HCT116 (cell line): ENCODE results near the gene TMEM52B. TPM values are rescaled to one million over a fixed set of nuclear protein-coding genes. Genes with fewer than 3 reads are reported as not detected.

ENCODE experiments used
- ATAC-seq: fragments of 200-7000 bp; cut with Tn5 transposase; 2 replicates; pipeline ENCODE4 v1.9.1; 2020; ENCODE audit warnings: mild to moderate bottlenecking, moderate library complexity
- BruUV-seq: library from RNA; stranded (reverse); fragments of 400-500 nt; replicated peaks from 2 replicates; lab custom pipeline; 2021; lab: Mats Ljungman, UMichigan
- CTCF ChIA-PET: fragments of 300-600 bp; sonication (Branson Sonifier 250); formaldehyde crosslinking; loops from one replicate; lab custom pipeline; 2021; ENCODE audit warnings: antibody characterized with exemption; lab: Charles Lee
- POLR2A ChIA-PET: fragments of 300-600, 350-600 bp; sonication (Branson Sonifier 250); formaldehyde crosslinking; loops from one replicate; lab custom pipeline; 2021; ENCODE audit warnings: antibody characterized with exemption; lab: Charles Lee
- RAD21 ChIA-PET, 2 experiments: fragments of 300-600 bp; sonication (Branson Sonifier 250); formaldehyde crosslinking; loops; one replicate each; lab custom pipeline; 2023; ENCODE audit warnings: low total read pairs in 2 of 2; ENCODE audit not compliant: uncharacterized antibody in 2 of 2, unreplicated experiment in 2 of 2, low non-redundant PET in 1 of 2; lab: Charles Lee
- DNase-seq: peaks from one replicate; pipeline ENCODE4 v3.0.0-alpha.2; 2010; ENCODE audit warnings: low read depth, low spot score
- H2AFZ ChIP-seq: fragments of 200-600 bp; shearing (Covaris generic), sonication (generic); 2 replicates; pipeline ENCODE4 v1.6.1; 2017; ENCODE audit warnings: low read depth, mixed run types, mixed read lengths, antibody characterized with exemption, low read length; ENCODE audit not compliant: poor library complexity, severe bottlenecking
- H3K27ac ChIP-seq: 2 replicates; pipeline ENCODE4 v1.5.1; 2012; ENCODE audit warnings: low read depth, low read length
- H3K27me3 ChIP-seq: fragments of 200-600 bp; sonication (generic); 2 replicates; pipeline ENCODE4 v1.6.1; 2016; ENCODE audit warnings: mixed run types, low read length, mixed read lengths; ENCODE audit not compliant: insufficient read depth
- H3K36me3 ChIP-seq, 2 experiments: fragments of 200-500 bp in 1 of 2; fragments of 200-600 bp in 1 of 2; sonication (Bioruptor generic) in 1 of 2; sonication (generic) in 1 of 2; 2 replicates each; pipeline versions ENCODE4 v1.5.1 to v1.6.1; 2014 to 2016; ENCODE audit warnings: low read length in 2 of 2, inconsistent platforms in 1 of 2, mixed read lengths in 1 of 2, mixed run types in 1 of 2; ENCODE audit not compliant: insufficient read depth in 2 of 2, control insufficient read depth in 1 of 2
- H3K4me1 ChIP-seq, 2 experiments: fragments of 200-600 bp in 1 of 2; sonication (generic) in 1 of 2; 2 replicates each; pipeline versions ENCODE4 v1.5.1 to v1.6.1; 2012 to 2017; ENCODE audit warnings: low read length in 2 of 2, inconsistent platforms in 1 of 2, mild to moderate bottlenecking in 1 of 2, mixed read lengths in 1 of 2, mixed run types in 1 of 2, moderate library complexity in 1 of 2; ENCODE audit not compliant: insufficient read depth in 2 of 2, control insufficient read depth in 1 of 2
- H3K4me2 ChIP-seq: fragments of 200-600 bp; sonication (generic); 2 replicates; pipeline ENCODE4 v1.6.1; 2017; ENCODE audit warnings: mixed run types, low read length, mixed read lengths
- H3K4me3 ChIP-seq, 2 experiments: fragments of 200-600 bp in 1 of 2; sonication (generic) in 1 of 2; replicated peaks in 1 of 2; 2 replicates each; pipeline ENCODE4 v1.5.1; 2011 to 2016; ENCODE audit warnings: low read length in 2 of 2, control low read depth in 1 of 2, low read depth in 1 of 2, mild to moderate bottlenecking in 1 of 2, mixed read lengths in 1 of 2, mixed run types in 1 of 2
- H3K79me2 ChIP-seq: fragments of 200-600 bp; sonication (generic); 2 replicates; pipeline ENCODE4 v1.6.1; 2017; ENCODE audit warnings: mild to moderate bottlenecking, mixed run types, low read length, moderate library complexity, mixed read lengths; ENCODE audit not compliant: insufficient read depth
- H3K9ac ChIP-seq: fragments of 200-600 bp; sonication (generic); 2 replicates; pipeline ENCODE4 v1.6.1; 2016; ENCODE audit warnings: low read length, mixed read lengths
- H3K9me2 ChIP-seq: fragments of 200-600 bp; sonication (generic), shearing (Covaris generic); 2 replicates; pipeline ENCODE4 v1.6.1; 2017; ENCODE audit warnings: mixed run types, mild to moderate bottlenecking, moderate library complexity; ENCODE audit not compliant: insufficient read depth
- H3K9me3 ChIP-seq, 2 experiments: fragments of 200-500 bp in 1 of 2; fragments of 200-600 bp in 1 of 2; sonication (Bioruptor generic) in 1 of 2; sonication (generic) in 1 of 2; 2 replicates each; pipeline ENCODE4 v1.6.1; 2014 to 2017; ENCODE audit warnings: low read length in 2 of 2, mixed read lengths in 2 of 2, inconsistent platforms in 1 of 2, low read depth in 1 of 2, mild to moderate bottlenecking in 1 of 2, mixed run types in 1 of 2, moderate library complexity in 1 of 2; ENCODE audit not compliant: control insufficient read depth in 1 of 2, insufficient read depth in 1 of 2
- H4K20me1 ChIP-seq: fragments of 200-600 bp; sonication (generic), shearing (Covaris generic); 2 replicates; pipeline ENCODE4 v1.6.1; 2017; ENCODE audit warnings: mixed run types, mild to moderate bottlenecking, moderate library complexity; ENCODE audit not compliant: insufficient read depth
- CBX3 ChIP-seq: IDR thresholded peaks from 2 replicates; pipeline ENCODE4 v1.6.1; 2012; ENCODE audit warnings: low read depth
- CEBPB ChIP-seq: IDR thresholded peaks from 2 replicates; pipeline ENCODE4 v1.6.1; 2012; ENCODE audit warnings: low read depth
- EGR1 ChIP-seq: IDR thresholded peaks from 2 replicates; pipeline ENCODE4 v1.6.1; 2012; ENCODE audit warnings: low read depth
- ELF1 ChIP-seq: IDR thresholded peaks from 2 replicates; pipeline ENCODE4 v1.6.1; 2012; ENCODE audit warnings: low read depth, borderline replicate concordance
- EZH2phosphoT487 ChIP-seq: fragments of 200-600 bp; IDR thresholded peaks from 2 replicates; pipeline ENCODE4 v1.6.1; 2018; ENCODE audit warnings: antibody characterized with exemption, borderline replicate concordance
- FOSL1 ChIP-seq: IDR thresholded peaks from 2 replicates; pipeline ENCODE4 v1.6.1; 2012; ENCODE audit warnings: low read depth
- JUND ChIP-seq: IDR thresholded peaks from 2 replicates; pipeline ENCODE4 v1.6.1; 2012
- POLR2A ChIP-seq: IDR thresholded peaks from 2 replicates; pipeline ENCODE4 v1.7.0; 2011; ENCODE audit warnings: borderline replicate concordance; ENCODE audit not compliant: insufficient read depth, insufficient read length; ENCODE audit errors: extremely low read depth
- SIN3A ChIP-seq: IDR thresholded peaks from 2 replicates; pipeline ENCODE4 v1.6.1; 2012; ENCODE audit warnings: low read depth
- SP1 ChIP-seq: IDR thresholded peaks from 2 replicates; pipeline ENCODE4 v1.6.1; 2012; ENCODE audit warnings: low read depth
- SRF ChIP-seq: IDR thresholded peaks from 2 replicates; pipeline ENCODE4 v1.6.1; 2012; ENCODE audit warnings: low read depth
- TCF7L2 ChIP-seq: IDR thresholded peaks from 2 replicates; pipeline ENCODE4 v1.7.0; 2011; ENCODE audit warnings: borderline replicate concordance, inconsistent platforms; ENCODE audit not compliant: insufficient read depth, insufficient read length; ENCODE audit errors: extremely low read depth
- intact Hi-C: fragments of 100-400 bp; cut with micrococcal nuclease; formaldehyde crosslinking; loops from 2 replicates; pipeline ENCODE4 v1.10.0; 2022
- total RNA-seq: library from RNA; stranded (reverse); gene quantifications from one replicate; pipeline ENCODE4 v1.2.1, GENCODE V29; 2021; ENCODE audit not compliant: unreplicated experiment
- TF ChIP-seq, protein P1 (sequence below): IDR thresholded peaks from 2 replicates; pipeline ENCODE4 v1.6.1; 2011; ENCODE audit warnings: mild to moderate bottlenecking, low read length, moderate library complexity; ENCODE audit not compliant: insufficient replicate concordance; ENCODE audit errors: extremely low read depth
- TF ChIP-seq, protein P2 (sequence below): IDR thresholded peaks from 2 replicates; pipeline ENCODE4 v1.6.1; 2012
- TF ChIP-seq, protein P3 (sequence below): IDR thresholded peaks from 2 replicates; pipeline ENCODE4 v1.6.1; 2012; ENCODE audit warnings: low read depth

The TMEM52B gene
- total RNA-seq, 1 experiment from 2014 or later, result not detected

DNA sequence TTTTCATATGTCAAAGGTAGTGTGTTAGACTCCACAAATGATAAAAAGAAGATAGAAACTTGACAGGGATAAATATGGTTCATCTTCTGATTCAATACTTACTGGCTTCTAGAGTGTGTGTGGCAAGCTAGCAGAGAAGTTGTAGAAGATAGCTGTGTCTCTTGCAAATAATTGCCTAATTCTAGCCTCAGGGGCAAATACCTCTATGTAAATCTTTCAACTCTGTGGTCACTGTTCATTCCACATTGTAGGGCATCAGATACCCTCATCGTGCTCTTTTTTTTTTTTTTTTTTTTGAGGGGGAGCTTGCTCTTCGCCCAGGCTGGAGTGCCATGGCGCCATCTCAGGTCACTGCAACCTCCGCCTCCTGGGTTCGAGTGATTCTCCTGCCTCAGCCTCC, 8.6 kb upstream of the TMEM52B start:
- POLR2A ChIA-PET, result no interaction called here
- H4K20me1 ChIP-seq, result no peaks in the 10 kb centered on the region
- no peak overlapping the region for H3K4me3 ChIP-seq
- H3K27ac ChIP-seq, result no peak overlapping the region
- H3K9me3 ChIP-seq, result no peaks in the 10 kb centered on the region
- intact Hi-C loops, result no loop called here
- no peak overlapping the region for H3K9ac ChIP-seq
- H3K36me3 ChIP-seq, result no peaks in the 10 kb centered on the region
- no peaks in the 10 kb centered on the region for H3K79me2 ChIP-seq
- DNase-seq (no peak), ATAC-seq (no peak)
- H2AFZ ChIP-seq, result no peak overlapping the region
- CTCF ChIA-PET, result no interaction called here
- RAD21 ChIA-PET, result no interaction called here
- H3K4me2 ChIP-seq, result no peak overlapping the region
- H3K27me3 ChIP-seq, result no peaks in the 10 kb centered on the region
- TF ChIP-seq, protein P1, sequence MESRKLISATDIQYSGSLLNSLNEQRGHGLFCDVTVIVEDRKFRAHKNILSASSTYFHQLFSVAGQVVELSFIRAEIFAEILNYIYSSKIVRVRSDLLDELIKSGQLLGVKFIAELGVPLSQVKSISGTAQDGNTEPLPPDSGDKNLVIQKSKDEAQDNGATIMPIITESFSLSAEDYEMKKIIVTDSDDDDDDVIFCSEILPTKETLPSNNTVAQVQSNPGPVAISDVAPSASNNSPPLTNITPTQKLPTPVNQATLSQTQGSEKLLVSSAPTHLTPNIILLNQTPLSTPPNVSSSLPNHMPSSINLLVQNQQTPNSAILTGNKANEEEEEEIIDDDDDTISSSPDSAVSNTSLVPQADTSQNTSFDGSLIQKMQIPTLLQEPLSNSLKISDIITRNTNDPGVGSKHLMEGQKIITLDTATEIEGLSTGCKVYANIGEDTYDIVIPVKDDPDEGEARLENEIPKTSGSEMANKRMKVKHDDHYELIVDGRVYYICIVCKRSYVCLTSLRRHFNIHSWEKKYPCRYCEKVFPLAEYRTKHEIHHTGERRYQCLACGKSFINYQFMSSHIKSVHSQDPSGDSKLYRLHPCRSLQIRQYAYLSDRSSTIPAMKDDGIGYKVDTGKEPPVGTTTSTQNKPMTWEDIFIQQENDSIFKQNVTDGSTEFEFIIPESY, result no peak
- TF ChIP-seq JUND (no peak), CEBPB (no peak), EGR1 (no peak), ELF1 (no peak), CBX3 (no peak), SRF (no peak), FOSL1 (no peak), TCF7L2 (no peak), SP1 (no peak), SIN3A (no peak), POLR2A (no peak), EZH2phosphoT487 (no peak)
- TF ChIP-seq, protein P2, sequence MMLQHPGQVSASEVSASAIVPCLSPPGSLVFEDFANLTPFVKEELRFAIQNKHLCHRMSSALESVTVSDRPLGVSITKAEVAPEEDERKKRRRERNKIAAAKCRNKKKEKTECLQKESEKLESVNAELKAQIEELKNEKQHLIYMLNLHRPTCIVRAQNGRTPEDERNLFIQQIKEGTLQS, result no peak
- TF ChIP-seq, protein P3, sequence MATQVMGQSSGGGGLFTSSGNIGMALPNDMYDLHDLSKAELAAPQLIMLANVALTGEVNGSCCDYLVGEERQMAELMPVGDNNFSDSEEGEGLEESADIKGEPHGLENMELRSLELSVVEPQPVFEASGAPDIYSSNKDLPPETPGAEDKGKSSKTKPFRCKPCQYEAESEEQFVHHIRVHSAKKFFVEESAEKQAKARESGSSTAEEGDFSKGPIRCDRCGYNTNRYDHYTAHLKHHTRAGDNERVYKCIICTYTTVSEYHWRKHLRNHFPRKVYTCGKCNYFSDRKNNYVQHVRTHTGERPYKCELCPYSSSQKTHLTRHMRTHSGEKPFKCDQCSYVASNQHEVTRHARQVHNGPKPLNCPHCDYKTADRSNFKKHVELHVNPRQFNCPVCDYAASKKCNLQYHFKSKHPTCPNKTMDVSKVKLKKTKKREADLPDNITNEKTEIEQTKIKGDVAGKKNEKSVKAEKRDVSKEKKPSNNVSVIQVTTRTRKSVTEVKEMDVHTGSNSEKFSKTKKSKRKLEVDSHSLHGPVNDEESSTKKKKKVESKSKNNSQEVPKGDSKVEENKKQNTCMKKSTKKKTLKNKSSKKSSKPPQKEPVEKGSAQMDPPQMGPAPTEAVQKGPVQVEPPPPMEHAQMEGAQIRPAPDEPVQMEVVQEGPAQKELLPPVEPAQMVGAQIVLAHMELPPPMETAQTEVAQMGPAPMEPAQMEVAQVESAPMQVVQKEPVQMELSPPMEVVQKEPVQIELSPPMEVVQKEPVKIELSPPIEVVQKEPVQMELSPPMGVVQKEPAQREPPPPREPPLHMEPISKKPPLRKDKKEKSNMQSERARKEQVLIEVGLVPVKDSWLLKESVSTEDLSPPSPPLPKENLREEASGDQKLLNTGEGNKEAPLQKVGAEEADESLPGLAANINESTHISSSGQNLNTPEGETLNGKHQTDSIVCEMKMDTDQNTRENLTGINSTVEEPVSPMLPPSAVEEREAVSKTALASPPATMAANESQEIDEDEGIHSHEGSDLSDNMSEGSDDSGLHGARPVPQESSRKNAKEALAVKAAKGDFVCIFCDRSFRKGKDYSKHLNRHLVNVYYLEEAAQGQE, result no peak
- H3K9me2 ChIP-seq, result no peaks in the 10 kb centered on the region
- BruUV-seq, result no TSS peak
- H3K4me1 ChIP-seq, result no peaks in the 10 kb centered on the region
